ENCODE data around the gene FGF21.
A peak's percentile ranks its signal among the peaks of the same experiment; 100 is the strongest.

- TF ChIP-seq POLR2AphosphoS5 (IDR thresholded peaks at IDR 0.05) (no peak), POLR2A (IDR thresholded peaks at IDR 0.05) (no peak)
- TF ChIP-seq, protein P1, sequence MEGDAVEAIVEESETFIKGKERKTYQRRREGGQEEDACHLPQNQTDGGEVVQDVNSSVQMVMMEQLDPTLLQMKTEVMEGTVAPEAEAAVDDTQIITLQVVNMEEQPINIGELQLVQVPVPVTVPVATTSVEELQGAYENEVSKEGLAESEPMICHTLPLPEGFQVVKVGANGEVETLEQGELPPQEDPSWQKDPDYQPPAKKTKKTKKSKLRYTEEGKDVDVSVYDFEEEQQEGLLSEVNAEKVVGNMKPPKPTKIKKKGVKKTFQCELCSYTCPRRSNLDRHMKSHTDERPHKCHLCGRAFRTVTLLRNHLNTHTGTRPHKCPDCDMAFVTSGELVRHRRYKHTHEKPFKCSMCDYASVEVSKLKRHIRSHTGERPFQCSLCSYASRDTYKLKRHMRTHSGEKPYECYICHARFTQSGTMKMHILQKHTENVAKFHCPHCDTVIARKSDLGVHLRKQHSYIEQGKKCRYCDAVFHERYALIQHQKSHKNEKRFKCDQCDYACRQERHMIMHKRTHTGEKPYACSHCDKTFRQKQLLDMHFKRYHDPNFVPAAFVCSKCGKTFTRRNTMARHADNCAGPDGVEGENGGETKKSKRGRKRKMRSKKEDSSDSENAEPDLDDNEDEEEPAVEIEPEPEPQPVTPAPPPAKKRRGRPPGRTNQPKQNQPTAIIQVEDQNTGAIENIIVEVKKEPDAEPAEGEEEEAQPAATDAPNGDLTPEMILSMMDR (IDR thresholded peaks at IDR 0.05): peak in 1 of 5 experiments; percentile 9
Measured at GRCh38 chr19:48728911-48729664, 26.2 kb upstream of the FGF21 start.
